ENCODE data around the gene STMN1. TPM values are rescaled to one million over a fixed set of nuclear protein-coding genes. Genes with fewer than 3 reads are reported as not detected.

The STMN1 gene
- total RNA-seq, 1 donor: 34.7 TPM

DNA sequence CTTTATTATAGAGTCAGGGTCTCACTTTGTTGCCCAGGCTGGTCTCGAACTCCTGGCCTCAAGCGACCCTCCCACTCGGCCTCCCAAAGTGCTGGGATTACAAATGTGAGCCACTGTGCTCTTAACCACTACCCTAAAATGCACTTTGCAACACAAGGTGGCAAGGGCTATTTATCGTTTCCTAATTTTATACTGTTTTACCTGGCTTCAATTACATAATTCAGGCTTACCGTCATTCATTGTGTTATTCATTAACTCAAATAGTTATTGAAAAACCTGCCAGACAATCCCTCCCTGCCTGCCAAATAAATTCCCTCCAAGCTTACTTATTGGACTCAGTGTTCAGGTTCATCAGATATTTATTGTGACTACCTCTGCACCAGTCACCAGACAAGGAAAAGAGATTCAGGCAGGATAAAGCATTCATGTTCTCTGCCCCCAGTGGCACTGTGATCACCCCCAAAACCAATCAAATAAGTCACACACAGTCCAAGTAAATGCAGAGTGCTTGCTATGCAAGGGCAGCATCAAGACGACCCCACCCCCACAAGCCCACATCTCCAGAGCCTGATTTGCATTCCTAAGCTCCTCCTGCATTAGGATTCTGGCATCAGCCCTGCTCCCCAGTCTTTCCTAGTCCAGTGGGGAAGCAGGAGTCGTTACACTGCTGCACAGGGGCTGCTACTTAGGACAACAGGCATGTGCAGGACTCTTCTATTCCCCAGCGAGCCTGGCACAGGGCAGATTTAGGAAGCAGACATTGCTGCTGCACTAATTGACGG lies 38.8 kb downstream of the STMN1 start:
- H3K79me2 ChIP-seq (ENCODE audit: insufficient read depth, low read length): peaks cover 8% of the 10 kb centered on the region
- H3K4me1 ChIP-seq (ENCODE audit: insufficient read depth, low read length): no peaks in the 10 kb centered on the region
- TF ChIP-seq, protein P1, sequence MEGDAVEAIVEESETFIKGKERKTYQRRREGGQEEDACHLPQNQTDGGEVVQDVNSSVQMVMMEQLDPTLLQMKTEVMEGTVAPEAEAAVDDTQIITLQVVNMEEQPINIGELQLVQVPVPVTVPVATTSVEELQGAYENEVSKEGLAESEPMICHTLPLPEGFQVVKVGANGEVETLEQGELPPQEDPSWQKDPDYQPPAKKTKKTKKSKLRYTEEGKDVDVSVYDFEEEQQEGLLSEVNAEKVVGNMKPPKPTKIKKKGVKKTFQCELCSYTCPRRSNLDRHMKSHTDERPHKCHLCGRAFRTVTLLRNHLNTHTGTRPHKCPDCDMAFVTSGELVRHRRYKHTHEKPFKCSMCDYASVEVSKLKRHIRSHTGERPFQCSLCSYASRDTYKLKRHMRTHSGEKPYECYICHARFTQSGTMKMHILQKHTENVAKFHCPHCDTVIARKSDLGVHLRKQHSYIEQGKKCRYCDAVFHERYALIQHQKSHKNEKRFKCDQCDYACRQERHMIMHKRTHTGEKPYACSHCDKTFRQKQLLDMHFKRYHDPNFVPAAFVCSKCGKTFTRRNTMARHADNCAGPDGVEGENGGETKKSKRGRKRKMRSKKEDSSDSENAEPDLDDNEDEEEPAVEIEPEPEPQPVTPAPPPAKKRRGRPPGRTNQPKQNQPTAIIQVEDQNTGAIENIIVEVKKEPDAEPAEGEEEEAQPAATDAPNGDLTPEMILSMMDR (IDR thresholded peaks at IDR 0.05; ENCODE audit: extremely low read depth, low read depth, low read length): no peak
- no peaks in the 10 kb centered on the region for H3K9me3 ChIP-seq (ENCODE audit: low read depth, low read length)
- H4K20me1 ChIP-seq (ENCODE audit: insufficient read depth, low read length): peaks cover 14% of the 10 kb centered on the region
- DNase-seq (ENCODE audit: insufficient read length, low spot score, missing footprints): no peak
- H3K4me3 ChIP-seq (ENCODE audit: insufficient read depth, low read length): no peak overlapping the region
- no peak overlapping the region for H2AFZ ChIP-seq (ENCODE audit: low read length)
- no peaks in the 10 kb centered on the region for H3K27me3 ChIP-seq (ENCODE audit: insufficient read depth, low read length)
- peaks cover 46% of the 10 kb centered on the region for H3K36me3 ChIP-seq (ENCODE audit: insufficient read depth, low read length)
- H3K27ac ChIP-seq (ENCODE audit: low read depth, low read length): no peak overlapping the region
- no peak overlapping the region for H3K4me2 ChIP-seq (ENCODE audit: insufficient read depth, low read length)

DNA sequence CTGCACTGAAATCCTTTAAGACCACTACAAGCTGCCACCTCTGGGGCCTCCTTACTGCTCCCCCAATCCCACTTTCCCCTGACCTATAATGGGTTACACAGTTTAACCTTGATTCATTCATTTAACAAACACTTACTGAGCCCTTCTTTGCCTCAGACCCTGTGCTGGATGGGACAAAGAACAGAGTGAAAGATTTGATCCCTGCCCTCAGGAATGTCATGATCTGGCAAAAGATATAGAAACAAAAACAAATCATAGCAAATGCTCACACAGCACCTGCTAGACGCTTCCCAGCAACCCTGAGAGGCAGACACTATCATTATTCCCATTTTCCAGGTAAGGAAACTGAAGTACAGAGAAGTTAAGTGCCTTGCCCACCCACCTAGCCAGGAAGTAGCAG lies 39.9 kb downstream of the STMN1 start:
- no peaks in the 10 kb centered on the region for H3K4me1 ChIP-seq (ENCODE audit: insufficient read depth, low read length)
- TF ChIP-seq, protein P1 (IDR thresholded peaks at IDR 0.05; ENCODE audit: extremely low read depth, low read depth, low read length): no peak

DNA sequence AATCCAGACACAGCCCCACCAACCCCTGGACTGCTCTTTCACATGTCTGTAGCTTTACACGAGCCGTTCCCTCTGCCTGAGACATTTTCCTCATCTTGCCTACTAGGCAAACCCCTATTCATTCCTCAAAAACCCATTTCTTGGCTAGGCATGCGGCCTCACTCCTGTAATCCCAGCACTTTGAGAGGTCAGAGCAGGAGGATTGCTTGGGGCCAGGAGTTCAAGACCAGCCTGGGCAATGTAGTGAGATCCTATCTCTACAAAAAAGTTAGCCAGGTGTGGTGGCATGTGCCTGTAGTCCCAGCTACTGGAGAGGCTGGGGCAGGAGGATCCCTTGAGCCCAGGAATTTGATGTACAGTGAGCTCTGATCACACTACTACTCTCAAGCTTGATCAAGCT lies 41.8 kb downstream of the STMN1 start:
- Histone ChIP-seq H3K36me3 (ENCODE audit: insufficient read depth, low read length) (peaks cover 32% of the 10 kb centered on the region), H3K4me2 (ENCODE audit: insufficient read depth, low read length) (no peak overlapping the region), H2AFZ (ENCODE audit: low read length) (no peak overlapping the region), H3K27ac (ENCODE audit: low read depth, low read length) (no peak overlapping the region), H3K4me3 (ENCODE audit: insufficient read depth, low read length) (no peak overlapping the region), H4K20me1 (ENCODE audit: insufficient read depth, low read length) (peaks cover 3% of the 10 kb centered on the region), H3K79me2 (ENCODE audit: insufficient read depth, low read length) (no peaks in the 10 kb centered on the region), H3K4me1 (ENCODE audit: insufficient read depth, low read length) (no peaks in the 10 kb centered on the region), H3K27me3 (ENCODE audit: insufficient read depth, low read length) (no peaks in the 10 kb centered on the region), H3K9me3 (ENCODE audit: low read depth, low read length) (no peaks in the 10 kb centered on the region)
- TF ChIP-seq, protein P1 (IDR thresholded peaks at IDR 0.05; ENCODE audit: extremely low read depth, low read depth, low read length): no peak
- DNase-seq (ENCODE audit: insufficient read length, low spot score, missing footprints): no peak

More for the DNA sequence above, 39.9 kb downstream of the STMN1 start:
- H3K27me3 ChIP-seq (ENCODE audit: insufficient read depth, low read length): no peaks in the 10 kb centered on the region
- H3K4me2 ChIP-seq (ENCODE audit: insufficient read depth, low read length): no peak overlapping the region
- no peak overlapping the region for H3K27ac ChIP-seq (ENCODE audit: low read depth, low read length)
- H4K20me1 ChIP-seq (ENCODE audit: insufficient read depth, low read length): peaks cover 10% of the 10 kb centered on the region
- no peaks in the 10 kb centered on the region for H3K9me3 ChIP-seq (ENCODE audit: low read depth, low read length)
- H3K79me2 ChIP-seq (ENCODE audit: insufficient read depth, low read length): no peaks in the 10 kb centered on the region
- no peak overlapping the region for H3K4me3 ChIP-seq (ENCODE audit: insufficient read depth, low read length)
- no peak overlapping the region for H2AFZ ChIP-seq (ENCODE audit: low read length)
- peaks cover 43% of the 10 kb centered on the region for H3K36me3 ChIP-seq (ENCODE audit: insufficient read depth, low read length)
- no peak for DNase-seq (ENCODE audit: insufficient read length, low spot score, missing footprints)

DNA sequence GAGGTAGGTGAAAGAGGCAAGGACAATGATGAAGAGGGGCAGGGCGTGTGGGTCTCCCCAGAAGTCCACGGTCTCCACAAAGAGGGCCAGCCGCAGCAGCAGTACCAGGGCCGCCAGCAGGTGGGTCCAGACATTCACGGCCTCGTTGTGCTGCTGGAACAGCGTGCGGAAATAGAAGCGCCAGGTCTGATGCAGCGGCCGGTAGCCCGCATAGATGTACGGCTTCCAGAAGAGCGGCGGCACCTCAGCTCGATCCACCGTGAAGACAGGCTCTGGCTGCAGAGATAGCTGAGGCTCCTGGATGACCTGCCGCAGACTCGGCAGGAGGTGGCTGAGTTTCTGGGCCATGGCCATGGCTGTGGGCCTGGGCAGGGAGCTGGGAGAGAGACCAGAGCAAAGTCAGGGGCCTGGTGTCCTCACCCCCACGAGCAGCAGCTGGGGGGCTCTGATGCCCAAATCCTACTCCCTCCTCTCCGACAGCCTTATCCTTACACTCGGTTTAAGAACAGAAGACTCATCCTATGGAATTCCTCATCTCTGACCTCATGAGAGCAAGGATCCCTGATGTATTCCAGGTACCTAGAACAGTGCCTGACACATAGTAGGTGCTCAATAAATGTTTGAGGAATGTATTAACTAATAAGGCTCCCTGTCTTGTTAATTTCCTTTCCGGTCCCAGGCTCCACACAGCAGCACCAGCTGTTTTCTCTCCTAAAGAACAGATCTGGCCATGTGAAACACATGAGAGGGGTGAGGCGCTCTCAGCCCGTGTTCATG lies 42.5 kb downstream of the STMN1 start:
- H3K4me2 ChIP-seq (ENCODE audit: insufficient read depth, low read length): no peak overlapping the region
- TF ChIP-seq, protein P1 (IDR thresholded peaks at IDR 0.05; ENCODE audit: extremely low read depth, low read depth, low read length): no peak
- peaks cover 29% of the 10 kb centered on the region for H3K36me3 ChIP-seq (ENCODE audit: insufficient read depth, low read length)
- H3K79me2 ChIP-seq (ENCODE audit: insufficient read depth, low read length): peaks cover 5% of the 10 kb centered on the region
- no peaks in the 10 kb centered on the region for H3K9me3 ChIP-seq (ENCODE audit: low read depth, low read length)
- no peak for DNase-seq (ENCODE audit: insufficient read length, low spot score, missing footprints)
- H3K27ac ChIP-seq (ENCODE audit: low read depth, low read length): no peak overlapping the region
- H4K20me1 ChIP-seq (ENCODE audit: insufficient read depth, low read length): peaks cover 3% of the 10 kb centered on the region
- no peak overlapping the region for H2AFZ ChIP-seq (ENCODE audit: low read length)
- no peaks in the 10 kb centered on the region for H3K27me3 ChIP-seq (ENCODE audit: insufficient read depth, low read length)
- no peak overlapping the region for H3K4me3 ChIP-seq (ENCODE audit: insufficient read depth, low read length)
- H3K4me1 ChIP-seq (ENCODE audit: insufficient read depth, low read length): peaks cover 4% of the 10 kb centered on the region

Measured in osteoblast (primary cell).